Cortex of kidney (tissue), 1 donor: Measurements from ENCODE around the gene LGALS1.

ENCODE experiments used
- DNase-seq: peaks from one replicate; lab custom pipeline; 2025; lab: John Stamatoyannopoulos, UW

The LGALS1 gene

GRCh38 chr22:37662039-37662438, 13.4 kb upstream of the LGALS1 start:
- no peak for DNase-seq

- no peak for DNase-seq
Observed at GRCh38 chr22:37663521-37664140, 11.8 kb upstream of the LGALS1 start.

GRCh38 chr22:37664249-37665101, 11.0 kb upstream of the LGALS1 start:
- no peak for DNase-seq

GRCh38 chr22:37665487-37665886, 9.9 kb upstream of the LGALS1 start:
- no peak for DNase-seq

- no peak for DNase-seq
Observed at GRCh38 chr22:37669586-37669985, 5.8 kb upstream of the LGALS1 start.

GRCh38 chr22:37672206-37672919, 3.1 kb upstream of the LGALS1 start:
- no peak for DNase-seq

- no peak for DNase-seq
Observed at GRCh38 chr22:37672920-37673455, 2.4 kb upstream of the LGALS1 start.

- DNase-seq, result no peak
Observed at GRCh38 chr22:37674248-37674647, 1.2 kb upstream of the LGALS1 start.

GRCh38 chr22:37675930-37676735, 697 bp downstream of the LGALS1 start:
- DNase-seq, result no peak

GRCh38 chr22:37676736-37677492, 1.5 kb downstream of the LGALS1 start:
- DNase-seq, result no peak

GRCh38 chr22:37677493-37677974, 2.1 kb downstream of the LGALS1 start:
- no peak for DNase-seq

GRCh38 chr22:37678372-37678771, 2.9 kb downstream of the LGALS1 start:
- DNase-seq, result no peak

GRCh38 chr22:37679670-37680069, 4.2 kb downstream of the LGALS1 start:
- DNase-seq, result no peak

GRCh38 chr22:37680191-37680851, 4.9 kb downstream of the LGALS1 start:
- no peak for DNase-seq

- DNase-seq, result no peak
Observed at GRCh38 chr22:37681001-37681424, 5.6 kb downstream of the LGALS1 start.

- DNase-seq, result no peak
Observed at GRCh38 chr22:37681556-37682049, 6.2 kb downstream of the LGALS1 start.

- no peak for DNase-seq
Observed at GRCh38 chr22:37684803-37685615, 9.6 kb downstream of the LGALS1 start.

- no peak for DNase-seq
Observed at GRCh38 chr22:37686002-37686982, 10.9 kb downstream of the LGALS1 start, which contains the start of gene NOL12. TSS of gene NOL12 (plus strand) at chr22:37686343. CDS start at chr22:37686393, 50 bp downstream.
